GM19240 (cell line): ENCODE data around the gene KMT5B.
A peak's percentile ranks its signal among the peaks of the same experiment; 100 is the strongest.

Experiments
- DNase-seq: peaks from one replicate; pipeline ENCODE4 v3.0.0; 2011; ENCODE audit warnings: low spot score; ENCODE audit not compliant: insufficient read length

KMT5B gene

DNA sequence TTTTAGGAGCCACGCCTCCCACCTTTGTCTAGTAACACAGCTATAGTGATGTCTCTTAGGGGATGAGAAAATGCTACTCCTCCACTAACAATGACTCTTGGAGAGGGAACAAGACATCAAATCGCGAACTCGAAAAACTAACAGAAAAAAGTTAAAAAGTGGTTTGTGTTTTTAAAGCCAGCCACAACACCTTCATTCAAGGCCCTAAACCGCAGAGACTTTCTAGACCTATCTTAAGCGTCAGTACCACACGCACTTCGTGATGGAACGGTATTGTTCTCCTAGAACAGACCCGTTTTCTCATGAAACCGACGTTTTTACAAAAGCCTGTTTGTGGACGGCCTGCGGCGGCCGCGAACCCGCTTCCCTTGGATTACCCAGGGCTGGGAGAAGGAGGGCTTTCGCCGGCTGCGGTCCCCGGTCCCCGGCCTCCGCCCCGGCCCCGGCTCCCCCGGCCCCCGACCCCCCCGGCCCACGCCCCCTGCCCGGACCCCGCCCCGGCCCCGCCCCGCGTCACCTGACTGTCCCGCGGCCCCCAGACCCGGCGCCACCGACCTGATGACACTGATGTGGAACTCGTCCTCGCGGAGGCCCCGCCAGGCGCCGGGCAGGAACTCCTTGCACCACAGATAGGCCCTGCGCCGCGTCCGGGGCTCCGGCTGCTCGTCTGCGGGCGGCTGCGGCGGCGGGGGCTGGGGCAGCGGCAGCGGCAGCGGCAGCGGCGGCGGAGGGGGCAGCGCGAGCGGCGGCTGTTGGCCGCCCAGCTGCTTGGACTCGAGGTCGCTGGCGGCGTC, 92.6 kb downstream of the KMT5B start:
- DNase-seq, result no peak

DNA sequence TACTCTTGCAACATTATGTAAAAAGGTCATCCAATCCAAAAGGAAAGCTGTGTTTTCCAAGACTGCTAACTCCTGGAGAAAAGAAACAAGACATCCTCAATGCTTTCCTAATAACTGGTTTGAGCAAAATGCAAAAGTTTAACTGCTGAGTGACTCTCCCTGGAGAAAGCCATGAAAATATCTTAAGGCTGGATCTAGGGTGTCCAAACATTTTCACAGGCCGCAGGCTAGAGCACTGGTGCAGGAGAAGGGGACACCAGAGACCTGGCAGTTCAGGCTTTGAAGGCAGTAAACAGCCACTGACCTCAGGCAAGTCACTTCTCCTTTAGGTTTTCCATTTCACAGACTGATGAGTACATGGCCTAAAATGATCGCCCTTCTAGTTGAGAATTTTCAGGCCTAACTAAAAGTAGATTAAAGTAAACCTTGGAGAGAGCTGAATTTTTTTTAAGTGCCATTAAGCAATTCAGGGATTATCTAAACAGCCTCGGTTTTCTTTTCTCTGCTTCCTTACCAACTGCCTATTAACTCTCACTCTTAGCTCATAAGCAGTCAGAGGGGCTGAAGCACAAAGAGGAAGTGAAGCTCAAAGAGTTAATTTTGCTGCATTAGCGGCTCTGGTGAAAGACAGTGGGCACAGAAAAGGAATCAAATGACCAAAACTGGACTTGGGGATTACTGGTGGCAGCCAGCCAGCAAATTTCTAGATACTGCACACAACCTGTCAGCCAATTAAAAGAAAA, 94.2 kb downstream of the KMT5B start:
- peak; percentile 28 for DNase-seq

DNA sequence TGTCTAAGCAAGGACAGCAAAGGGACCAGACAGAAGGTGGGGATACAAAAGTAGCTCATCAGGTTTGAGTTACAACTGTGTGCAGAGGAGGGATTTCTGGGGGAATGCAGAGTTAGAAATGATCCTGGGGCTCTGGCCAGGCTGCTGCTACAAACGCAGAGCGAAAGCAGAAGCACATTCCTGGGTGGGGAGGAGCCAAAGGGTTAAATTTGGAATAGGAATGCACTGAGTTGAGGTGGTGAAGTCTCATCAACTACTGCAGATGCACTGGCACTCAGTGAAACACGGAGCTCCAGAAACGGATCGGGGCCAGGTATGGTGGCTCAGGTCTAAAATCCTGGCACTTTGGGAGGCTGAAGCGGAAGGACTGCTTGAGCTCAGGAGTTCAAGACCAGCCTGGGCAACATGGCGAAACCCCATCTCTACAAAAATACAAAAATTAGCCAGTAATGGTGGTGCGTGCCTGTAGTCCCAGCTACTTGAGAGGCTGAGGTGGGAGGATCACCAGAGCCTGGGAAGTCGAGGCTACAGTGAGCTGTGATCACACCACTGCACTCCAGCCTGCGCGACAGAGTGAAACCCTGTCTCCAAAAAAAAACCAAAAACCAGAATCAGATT, 95.1 kb downstream of the KMT5B start:
- DNase-seq, result no peak

DNA sequence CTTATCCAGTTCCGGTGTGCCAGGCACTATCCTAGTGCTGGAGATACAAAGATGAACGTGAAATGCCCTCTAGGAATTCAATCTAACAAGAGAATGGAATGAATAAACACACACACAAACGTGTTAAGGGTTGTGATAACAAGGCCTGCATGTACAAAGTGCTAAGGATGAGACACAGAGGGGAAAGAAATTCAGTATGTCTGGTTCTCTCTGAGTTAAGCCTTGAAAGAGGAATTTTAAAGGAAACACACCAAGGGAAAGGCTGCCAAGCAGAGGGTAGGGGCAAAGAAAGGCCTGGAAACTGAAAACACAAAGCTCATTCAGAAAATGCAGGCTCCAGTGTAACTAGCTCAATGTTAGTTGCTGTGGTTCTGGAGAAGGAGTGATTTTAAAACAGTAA, 96.1 kb downstream of the KMT5B start:
- no peak for DNase-seq

DNA sequence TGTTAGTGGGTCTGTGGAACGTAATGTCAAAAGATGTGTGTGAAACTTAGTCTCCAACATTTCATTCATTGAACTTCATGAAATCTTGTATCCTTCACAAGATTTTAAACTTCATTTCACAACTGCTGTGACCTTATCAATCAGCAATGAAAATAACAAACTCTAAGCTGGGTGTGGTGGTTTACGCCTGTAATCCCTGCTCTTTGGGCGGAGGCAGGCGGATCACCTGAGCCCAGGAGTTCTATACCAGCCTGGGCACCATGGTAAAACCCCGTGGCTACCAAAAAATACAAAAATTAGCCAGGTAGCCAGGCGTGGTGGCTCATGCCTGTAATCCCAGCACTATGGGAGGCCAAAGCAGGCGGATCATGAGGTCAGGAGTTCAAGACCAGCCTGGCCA, 97.0 kb downstream of the KMT5B start:
- DNase-seq, result no peak

DNA sequence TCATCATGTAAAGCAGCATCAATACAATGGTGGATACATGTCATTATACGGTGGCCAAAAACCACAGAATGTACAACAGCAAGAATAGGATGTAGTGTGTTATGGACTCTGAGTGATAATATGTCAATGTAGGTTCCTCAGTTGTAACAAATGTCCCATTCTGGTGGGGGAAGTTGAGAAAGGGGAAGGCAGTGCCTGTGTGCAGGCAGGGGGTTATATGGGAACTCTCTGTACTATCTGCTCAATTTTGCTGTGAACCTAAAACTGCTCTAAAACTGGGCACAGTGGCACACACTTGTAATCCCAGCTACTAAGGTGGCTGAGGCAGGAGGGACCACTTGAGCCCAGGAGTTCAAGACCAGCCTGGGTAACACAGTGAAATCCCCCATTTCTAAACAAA, 97.8 kb downstream of the KMT5B start:
- no peak for DNase-seq

DNA sequence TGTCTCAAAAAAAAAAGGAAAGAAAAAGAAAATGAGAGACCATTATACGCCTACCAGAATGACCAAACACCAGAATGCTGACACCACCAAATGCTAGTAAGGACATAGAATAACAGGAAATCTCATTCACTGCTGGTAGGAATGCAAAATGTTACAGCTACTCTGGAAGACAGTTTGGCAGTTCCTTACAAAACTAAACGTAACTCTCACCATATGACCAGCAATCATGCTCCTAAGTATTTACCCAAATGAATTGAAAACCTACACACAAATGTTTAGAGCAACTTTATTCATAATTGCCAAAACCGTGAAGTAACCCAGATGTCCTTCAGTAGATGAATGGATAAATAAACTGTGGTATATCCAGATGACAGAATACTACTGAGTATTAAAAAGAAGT, 99.1 kb downstream of the KMT5B start:
- DNase-seq, result no peak

DNA sequence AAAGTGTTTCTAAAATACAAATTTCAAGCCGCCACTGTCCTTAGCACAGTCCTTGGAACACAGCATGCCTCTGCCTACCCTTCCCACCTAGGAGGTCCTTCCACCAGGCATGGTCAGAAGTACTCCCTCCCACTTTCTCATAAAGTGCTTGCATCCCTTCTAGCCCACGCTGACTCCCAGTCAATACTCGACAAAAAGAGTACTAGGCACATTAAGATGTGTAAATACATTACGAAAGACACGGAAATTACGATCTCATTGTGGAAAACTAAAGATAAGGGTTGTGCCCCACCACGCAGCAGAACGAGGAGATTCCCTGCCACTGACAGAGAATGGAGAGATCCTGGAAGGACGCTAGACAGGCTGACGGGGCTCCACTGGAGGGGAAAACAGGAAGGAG, 105.4 kb downstream of the KMT5B start:
- no peak for DNase-seq

DNA sequence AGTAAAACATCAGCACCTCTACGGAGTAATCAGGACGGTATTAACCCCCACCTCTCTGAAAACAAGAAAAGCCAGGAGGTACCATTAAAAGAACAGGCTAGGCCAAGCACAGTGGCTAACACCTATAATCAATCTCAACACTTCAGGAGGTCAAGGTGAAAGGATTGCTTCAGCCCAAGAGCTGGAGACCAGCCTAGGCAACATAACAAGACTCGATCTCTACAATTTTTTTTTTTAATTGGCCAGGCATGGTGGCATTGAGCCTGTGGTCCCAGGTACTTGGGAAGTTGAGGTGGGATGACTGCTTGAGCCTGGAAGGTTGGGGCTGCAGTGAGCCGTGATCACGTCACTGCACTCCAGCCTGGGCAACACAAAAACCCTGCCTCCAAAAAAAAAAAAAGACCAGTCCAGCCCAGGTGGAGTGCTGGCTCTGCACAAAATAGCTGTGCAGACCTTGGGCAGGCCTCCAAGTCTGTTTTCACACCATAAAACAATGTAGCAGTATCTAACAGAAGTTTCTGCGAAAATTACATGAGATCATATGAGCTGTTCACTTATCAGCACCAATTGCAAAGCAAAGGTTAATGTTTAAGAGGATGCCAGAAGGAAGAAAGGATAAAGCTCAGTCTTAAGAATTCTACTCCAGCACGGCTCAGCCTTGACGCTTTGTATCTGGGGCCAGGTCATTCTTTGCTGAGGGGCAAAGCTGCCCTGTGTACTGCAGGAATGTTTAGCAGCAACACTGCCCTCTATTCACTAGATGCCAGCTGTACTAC, 106.7 kb downstream of the KMT5B start:
- no peak for DNase-seq
